NT2/D1 (cell line): ENCODE data around the gene SCAMP3.

ENCODE experiments used
- DNase-seq: peaks from one replicate; pipeline ENCODE4 v3.0.0-alpha.2; 2011; ENCODE audit warnings: low read depth, low spot score
- H3K27me3 ChIP-seq: 2 replicates; pipeline ENCODE4 v1.6.0; 2011; ENCODE audit warnings: mild to moderate bottlenecking; ENCODE audit not compliant: insufficient read length, insufficient read depth
- H3K36me3 ChIP-seq: 2 replicates; pipeline ENCODE4 v1.6.1; 2011; ENCODE audit warnings: mild to moderate bottlenecking, low read length, mixed read lengths; ENCODE audit not compliant: insufficient read depth, insufficient read length
- H3K4me1 ChIP-seq: 2 replicates; pipeline ENCODE4 v1.5.1; 2011; ENCODE audit not compliant: insufficient read depth, insufficient read length
- H3K4me3 ChIP-seq: 2 replicates; pipeline ENCODE4 v1.5.1; 2011; ENCODE audit warnings: low read depth; ENCODE audit not compliant: insufficient read length
- H3K9ac ChIP-seq: 2 replicates; pipeline ENCODE4 v1.6.0; 2011; ENCODE audit warnings: low read depth; ENCODE audit not compliant: insufficient read length
- H3K9me3 ChIP-seq: 2 replicates; pipeline ENCODE4 v1.5.1; 2011; ENCODE audit warnings: mild to moderate bottlenecking, low read length; ENCODE audit not compliant: insufficient read depth
- SUZ12 ChIP-seq: IDR thresholded peaks from 2 replicates; pipeline ENCODE4 v1.6.1; 2011; ENCODE audit not compliant: insufficient read length, insufficient read depth; ENCODE audit errors: extremely low read depth
- YY1 ChIP-seq: IDR thresholded peaks from 2 replicates; pipeline ENCODE4 v1.6.1; 2011; ENCODE audit not compliant: insufficient read length, insufficient read depth
- ZNF274 ChIP-seq: IDR thresholded peaks from 2 replicates; pipeline ENCODE4 v1.6.1; 2011; ENCODE audit warnings: mild to moderate bottlenecking, low read depth, low read length

SCAMP3 gene

DNA sequence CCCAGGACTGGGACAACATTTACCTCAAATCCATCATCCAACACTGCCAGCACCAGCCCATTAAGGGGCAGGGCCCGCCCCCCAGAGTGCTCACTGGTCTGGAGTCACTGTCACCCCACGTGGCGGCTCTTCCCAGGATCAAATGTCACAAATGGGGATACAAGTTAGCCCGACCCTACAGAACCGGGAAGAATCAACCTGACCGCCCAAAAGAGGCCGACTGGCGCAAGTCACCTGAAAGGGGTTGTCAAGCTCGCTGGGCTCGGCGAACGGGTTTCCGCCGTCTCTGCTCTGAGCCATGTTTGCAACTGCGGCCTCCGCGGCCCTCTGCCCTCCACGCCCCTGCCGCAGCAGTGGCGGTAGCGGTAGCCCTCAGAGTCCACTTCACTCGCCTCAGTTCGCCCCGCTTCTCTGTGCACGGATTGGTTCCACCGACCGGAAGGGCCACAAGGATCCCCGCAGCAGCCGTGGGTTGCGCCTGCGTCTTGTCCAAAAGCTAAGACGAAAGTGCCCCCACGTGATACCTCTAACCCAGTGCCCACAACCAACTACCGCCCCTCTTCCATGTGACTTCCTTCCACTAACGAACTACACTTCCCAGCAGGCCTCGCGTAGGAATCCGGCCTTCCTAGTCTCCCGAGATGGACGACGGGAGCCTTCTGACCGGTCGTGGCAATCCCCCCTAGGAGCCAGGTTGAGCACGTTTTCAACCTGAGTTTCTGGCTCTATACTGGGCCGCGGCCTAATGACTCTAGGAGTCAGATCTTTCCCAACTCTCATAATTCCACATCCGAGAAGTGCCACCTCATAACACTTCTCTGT lies at the start of gene SCAMP3:
SCAMP3 (minus strand) TSS at position 509 of the 822 bp plus-strand sequence; CDS start at position 300, 209 bp downstream.
- Histone ChIP-seq H3K9ac (peak within 1 kb of the TSS; percentile 96), H3K36me3 (peaks cover 76% of the 10 kb centered on the region), H3K4me1 (peaks cover 5% of the 10 kb centered on the region), H3K27me3 (no peaks in the 10 kb centered on the region), H3K4me3 (peak within 1 kb of the TSS; percentile 93), H3K9me3 (no peaks in the 10 kb centered on the region)
- TF ChIP-seq YY1 (peak; percentile 54), ZNF274 (no peak)
- peak; percentile 99 for DNase-seq

DNA sequence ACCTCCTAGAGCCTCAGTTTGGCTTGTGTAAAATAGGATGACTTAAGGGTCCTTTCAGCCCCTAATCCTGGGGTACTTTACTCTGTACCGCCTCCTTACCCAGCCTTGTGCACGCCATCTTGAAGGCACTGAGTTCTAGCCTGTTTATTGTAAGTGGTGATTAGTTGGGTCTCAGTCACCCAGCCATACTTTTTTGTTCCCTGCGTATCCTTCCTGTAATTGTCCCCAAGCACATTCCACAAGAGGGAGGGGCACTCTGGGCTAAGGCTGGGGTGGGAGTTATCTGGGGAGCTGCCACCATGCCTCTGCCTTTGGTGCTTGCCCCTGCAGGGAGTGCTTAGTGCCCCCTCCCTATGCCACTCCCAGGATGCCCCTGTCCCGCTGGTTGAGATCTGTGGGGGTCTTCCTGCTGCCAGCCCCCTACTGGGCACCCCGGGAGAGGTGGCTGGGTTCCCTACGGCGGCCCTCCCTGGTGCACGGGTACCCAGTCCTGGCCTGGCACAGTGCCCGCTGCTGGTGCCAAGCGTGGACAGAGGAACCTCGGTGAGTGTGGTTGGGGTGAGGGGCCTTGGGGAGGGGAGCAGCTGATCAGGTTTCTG lies 47.4 kb upstream of the SCAMP3 start:
- Histone ChIP-seq H3K9me3 (no peaks in the 10 kb centered on the region), H3K9ac (peak overlapping the region; percentile 99), H3K36me3 (peaks cover 48% of the 10 kb centered on the region), H3K27me3 (no peaks in the 10 kb centered on the region), H3K4me1 (peaks cover 8% of the 10 kb centered on the region), H3K4me3 (peak overlapping the region; percentile 99)
- TF ChIP-seq ZNF274 (no peak), YY1 (no peak), SUZ12 (no peak)
- DNase-seq, result no peak

DNA sequence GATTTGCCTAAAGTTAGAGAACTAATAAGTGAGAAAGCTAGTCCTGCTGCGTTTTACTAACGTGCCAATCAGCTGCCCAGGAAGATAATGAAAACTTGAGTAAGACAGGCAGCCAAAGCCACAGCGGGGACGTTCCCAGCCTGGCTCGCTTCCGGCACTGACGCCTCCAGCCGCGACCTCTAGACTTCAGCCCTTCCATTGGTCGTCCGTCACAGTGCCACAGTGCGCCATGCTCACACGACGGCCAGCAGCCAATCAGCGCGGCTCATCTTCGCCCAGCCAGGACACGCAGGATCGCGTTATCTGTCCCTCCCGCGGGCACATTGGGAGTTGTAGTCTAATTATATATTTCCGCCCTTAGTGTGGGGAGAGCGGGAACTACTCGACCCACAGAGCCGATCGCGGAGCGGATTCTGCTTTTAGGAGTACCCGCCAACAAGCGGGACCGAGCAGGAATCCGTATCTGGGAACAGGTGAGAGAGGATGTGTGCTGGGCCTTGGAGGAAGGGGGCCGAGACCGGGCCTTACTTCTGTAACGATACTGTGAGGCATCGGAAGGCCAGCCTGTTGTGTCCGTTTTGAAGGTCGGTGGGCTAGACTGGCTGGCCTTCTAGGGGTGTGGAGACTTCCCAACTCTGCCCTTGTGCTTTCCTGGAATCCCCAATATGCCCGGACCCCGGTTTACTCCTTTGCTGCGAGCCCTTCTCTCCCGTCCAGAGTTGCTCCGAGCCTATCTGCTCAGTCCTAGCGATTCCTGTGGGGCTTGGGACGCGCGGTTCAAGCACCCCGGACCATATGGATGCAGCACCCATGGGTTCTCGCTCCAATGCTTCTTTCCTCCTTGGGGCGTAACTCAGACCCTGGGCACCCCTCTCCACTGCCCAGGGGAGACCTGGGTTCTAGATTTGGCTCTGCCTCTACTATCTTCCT lies 46.6 kb upstream of the SCAMP3 start, which contains the start of gene FDPS:
FDPS (plus strand) TSS at position 374 of the 930 bp plus-strand sequence. CDS start 924 bp downstream, outside the sequence.
- peaks cover 8% of the 10 kb centered on the region for H3K4me1 ChIP-seq
- H3K36me3 ChIP-seq, result peaks cover 41% of the 10 kb centered on the region
- no peak for TF ChIP-seq SUZ12
- TF ChIP-seq YY1, result peak; percentile 3
- H3K9me3 ChIP-seq, result no peaks in the 10 kb centered on the region
- H3K9ac ChIP-seq, result peak within 1 kb of the TSS; percentile 99
- peak; percentile 100 for DNase-seq
- H3K4me3 ChIP-seq, result peak within 1 kb of the TSS; percentile 99
- no peaks in the 10 kb centered on the region for H3K27me3 ChIP-seq

DNA sequence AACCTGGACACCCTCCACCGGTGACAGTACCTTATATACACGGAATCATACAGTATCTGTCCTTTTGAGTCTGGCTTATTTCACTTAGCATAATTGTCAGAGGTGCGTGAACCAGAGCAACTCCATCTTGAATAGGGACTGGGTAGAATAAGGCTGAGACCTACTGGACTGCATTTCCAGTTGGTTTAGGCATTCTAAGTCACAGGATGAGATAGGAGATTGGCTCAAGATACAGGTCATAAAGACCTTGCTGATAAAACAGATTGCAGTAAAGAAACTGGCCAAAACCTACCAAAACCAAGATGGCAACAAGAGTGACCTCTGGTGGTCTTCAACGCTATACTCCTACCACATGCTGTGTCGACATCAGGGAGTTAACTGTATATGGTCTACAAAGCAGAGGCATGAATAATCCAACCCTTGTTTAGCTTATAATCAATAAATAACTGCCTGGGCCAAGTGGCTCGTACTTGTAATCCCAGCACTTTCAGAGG lies 45.1 kb upstream of the SCAMP3 start:
- H3K9ac ChIP-seq, result peak overlapping the region; percentile 66
- peak; percentile 51 for DNase-seq
- peaks cover 27% of the 10 kb centered on the region for H3K36me3 ChIP-seq
- H3K4me1 ChIP-seq, result peaks cover 8% of the 10 kb centered on the region
- H3K9me3 ChIP-seq, result no peaks in the 10 kb centered on the region
- no peaks in the 10 kb centered on the region for H3K27me3 ChIP-seq
- TF ChIP-seq YY1 (no peak), ZNF274 (no peak), SUZ12 (no peak)
- H3K4me3 ChIP-seq, result no peak overlapping the region

DNA sequence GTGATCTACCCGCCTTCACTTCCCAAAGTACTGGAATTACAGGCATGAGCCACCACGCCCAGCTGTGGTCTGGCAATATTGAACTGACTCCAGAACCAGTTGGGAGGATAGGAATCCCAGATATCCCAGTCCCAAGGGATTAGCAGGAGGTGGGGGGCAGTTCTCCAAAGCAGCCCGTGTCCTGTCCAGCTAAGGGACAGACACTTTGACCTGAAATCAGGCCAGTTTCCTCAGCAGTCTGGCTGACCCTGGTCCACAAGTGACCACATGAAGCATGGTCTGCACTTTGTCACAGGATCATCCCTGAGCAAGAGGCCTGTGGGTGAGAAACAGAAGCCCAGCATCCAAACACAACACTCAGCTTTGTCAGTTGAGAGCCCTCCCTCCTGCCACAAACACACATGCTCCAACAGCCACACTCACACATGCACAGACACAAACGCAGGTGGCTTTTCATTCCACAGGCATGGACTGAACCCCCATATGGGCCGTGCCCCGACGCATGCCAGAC lies 43.8 kb upstream of the SCAMP3 start:
- H3K27me3 ChIP-seq, result no peaks in the 10 kb centered on the region
- peaks cover 10% of the 10 kb centered on the region for H3K4me1 ChIP-seq
- DNase-seq, result no peak
- TF ChIP-seq SUZ12, result no peak
- no peak for TF ChIP-seq YY1
- TF ChIP-seq ZNF274, result no peak
- H3K36me3 ChIP-seq, result peaks cover 15% of the 10 kb centered on the region
- H3K9me3 ChIP-seq, result no peaks in the 10 kb centered on the region
- H3K9ac ChIP-seq, result peak overlapping the region; percentile 22
- H3K4me3 ChIP-seq, result no peak overlapping the region

DNA sequence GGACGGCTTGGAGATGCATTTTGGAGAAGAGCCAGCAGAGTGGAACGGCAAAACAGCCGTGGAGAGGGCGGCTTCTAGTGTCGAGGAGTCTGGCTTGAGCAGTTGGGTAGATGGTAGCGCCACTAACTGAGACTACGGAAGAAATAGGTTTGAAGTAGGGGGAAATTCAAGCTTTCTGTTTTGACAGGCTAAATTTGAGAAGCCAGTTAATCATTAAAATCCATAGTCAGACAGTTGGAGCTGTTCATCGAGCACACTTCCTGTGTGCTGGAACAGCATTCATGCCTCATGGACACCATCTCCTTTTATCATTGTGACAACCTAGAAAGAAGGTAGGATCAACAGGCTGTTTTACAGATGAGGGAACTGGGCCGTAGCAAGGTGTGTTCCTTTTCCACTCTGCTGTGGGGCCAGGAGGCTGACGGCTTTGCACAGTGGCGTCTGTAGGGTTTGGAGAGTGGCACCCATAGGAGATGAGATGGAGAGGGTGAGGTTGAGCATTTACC lies 42.5 kb upstream of the SCAMP3 start:
- Histone ChIP-seq H3K4me3 (no peak overlapping the region), H3K36me3 (peaks cover 1% of the 10 kb centered on the region), H3K4me1 (peaks cover 7% of the 10 kb centered on the region), H3K27me3 (no peaks in the 10 kb centered on the region), H3K9ac (no peak overlapping the region), H3K9me3 (no peaks in the 10 kb centered on the region)
- no peak for DNase-seq
- TF ChIP-seq SUZ12 (no peak), ZNF274 (no peak), YY1 (no peak)
